Measurements from ENCODE around the gene S1PR3.

S1PR3 gene

DNA sequence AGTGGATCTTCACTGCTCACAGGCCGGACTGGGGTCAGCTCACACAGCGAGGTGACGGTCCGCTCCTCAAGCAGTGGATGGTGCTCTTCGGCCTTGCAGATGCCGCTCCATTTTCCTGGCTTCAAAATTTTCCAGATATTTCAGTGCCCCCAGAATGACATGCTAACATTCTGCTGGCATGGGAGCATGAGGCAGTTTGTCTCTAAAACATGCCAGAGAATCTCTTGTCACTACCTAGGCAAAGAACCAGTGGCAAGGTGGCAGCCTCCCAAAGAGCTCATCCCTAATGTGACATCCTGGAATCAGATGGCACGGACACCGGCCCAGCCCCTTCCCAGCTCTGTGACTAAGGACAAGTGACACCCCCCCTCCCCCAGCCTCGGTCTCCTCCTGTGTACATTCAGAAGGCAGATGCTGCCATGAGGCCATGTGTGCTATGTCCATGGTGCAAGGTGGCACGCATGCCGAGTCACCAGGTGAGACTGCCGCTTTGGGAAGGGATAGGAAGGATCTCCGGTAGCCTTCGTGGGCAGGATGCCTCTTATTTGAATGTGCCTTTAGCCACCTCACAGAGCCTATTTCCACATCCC lies 2.7 kb downstream of the S1PR3 start:
- no peak for DNase-seq

DNA sequence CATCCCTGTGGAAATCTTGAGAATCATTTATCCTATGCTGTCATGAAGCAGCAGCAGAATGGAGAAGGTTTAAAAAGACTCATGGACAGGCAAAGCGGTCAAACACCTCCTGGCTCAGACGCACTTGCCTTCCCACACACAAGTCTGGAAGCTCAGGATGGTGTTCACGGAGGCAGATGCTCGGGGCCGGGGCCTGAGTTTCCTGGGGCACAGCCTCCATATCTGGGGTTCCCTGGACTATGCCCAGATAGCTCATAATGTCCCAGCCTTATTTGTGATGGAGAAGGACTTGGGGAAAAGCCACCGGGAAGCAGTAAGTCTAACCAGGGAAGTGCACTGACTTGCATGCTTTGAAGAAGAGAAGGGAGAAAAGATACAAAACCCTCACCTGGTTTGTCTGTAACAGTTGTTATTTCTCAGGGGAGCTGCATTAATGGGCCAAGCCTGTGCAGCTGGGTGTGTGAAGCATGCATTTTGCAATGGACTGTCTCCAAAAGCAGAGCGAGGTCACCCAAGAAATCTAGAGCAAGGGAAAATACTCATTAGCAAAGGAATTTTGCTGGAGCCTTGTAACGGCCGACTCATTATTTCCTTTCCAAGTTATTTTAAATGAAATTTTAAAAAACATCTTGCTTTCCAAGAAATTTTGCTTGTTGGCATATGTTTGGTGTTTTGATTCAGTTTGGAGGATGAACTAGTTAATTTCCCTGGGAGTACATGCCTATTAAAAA lies 3.4 kb downstream of the S1PR3 start:
- no peak for DNase-seq

DNA sequence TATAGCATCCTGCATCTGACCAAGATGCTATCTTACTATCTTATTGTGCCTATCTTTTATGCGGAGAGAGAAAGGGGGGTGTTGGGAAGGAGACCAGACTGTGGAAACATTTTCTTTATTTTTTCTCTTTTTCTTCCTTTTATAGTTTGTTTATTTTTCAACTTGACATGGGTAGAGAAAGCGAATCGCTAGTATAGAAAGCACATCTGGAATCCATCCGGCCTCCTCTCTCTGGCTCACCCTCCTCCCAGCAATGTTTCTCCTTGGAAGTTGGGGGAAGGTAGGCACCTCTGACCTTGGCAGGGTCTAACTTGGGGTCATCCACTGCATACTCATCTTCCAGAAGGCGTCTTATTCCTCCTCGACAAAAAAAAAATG lies 3.9 kb downstream of the S1PR3 start:
- no peak for DNase-seq

DNA sequence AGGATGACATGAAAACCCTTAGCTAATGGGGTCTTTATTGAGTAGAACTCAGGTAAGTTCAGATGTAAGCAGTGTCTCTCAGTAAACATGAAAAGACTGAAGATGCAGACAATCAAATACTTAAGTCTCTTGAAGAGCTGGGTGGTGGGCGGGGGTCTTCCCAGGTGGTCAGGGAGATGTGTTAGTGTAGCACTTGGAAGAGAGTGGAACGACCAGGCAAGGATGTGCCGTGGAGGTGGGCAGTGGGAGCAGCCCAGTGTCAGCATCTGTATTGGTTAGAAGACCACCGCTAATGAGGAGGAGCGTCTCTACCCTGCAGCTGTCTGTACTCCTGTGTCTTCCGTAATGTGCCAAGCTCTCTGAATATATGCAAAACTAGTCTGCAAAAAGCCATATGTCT lies 4.4 kb downstream of the S1PR3 start:
- DNase-seq = no peak

DNA sequence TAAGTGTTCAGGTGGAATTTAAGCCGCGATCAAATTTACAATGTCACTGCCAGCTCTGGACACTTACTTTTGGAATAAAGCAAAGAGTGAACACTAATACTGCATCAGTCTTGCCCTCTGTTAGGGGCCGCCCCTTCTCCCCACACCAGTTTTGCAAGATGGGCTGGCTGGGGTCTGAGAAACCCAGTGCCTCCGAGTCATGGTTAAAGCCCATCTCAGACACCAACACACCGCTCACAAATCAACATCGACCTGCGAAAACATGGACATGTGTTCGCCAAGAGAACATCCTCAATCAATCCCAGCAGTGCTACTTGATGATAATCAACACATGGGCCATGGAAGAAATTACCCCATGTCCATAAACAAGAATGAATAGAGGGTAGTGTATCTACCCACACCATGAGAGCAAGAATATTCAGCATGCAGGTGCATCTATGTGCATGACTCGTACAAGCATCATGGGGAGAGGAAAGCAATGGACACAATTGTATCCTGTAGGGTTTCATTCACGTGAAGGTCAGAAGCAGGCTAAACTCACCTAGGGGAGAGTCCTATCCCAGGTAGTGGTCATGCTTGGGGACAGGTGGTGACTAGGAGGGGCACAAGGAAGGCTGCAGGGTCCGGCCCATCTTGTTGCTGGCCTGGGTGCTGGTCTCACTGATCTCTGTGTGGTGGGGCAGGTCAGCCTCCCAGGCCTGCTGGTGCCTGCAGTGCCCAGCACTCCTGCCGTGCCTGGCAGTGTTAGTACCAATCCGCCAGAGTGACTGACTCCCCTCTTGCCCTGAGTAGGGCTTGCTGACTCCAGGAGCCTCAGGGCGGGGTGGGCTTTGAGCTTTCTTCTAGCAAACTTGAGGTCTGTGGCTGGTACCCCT lies 5.0 kb downstream of the S1PR3 start:
- no peak for DNase-seq

DNA sequence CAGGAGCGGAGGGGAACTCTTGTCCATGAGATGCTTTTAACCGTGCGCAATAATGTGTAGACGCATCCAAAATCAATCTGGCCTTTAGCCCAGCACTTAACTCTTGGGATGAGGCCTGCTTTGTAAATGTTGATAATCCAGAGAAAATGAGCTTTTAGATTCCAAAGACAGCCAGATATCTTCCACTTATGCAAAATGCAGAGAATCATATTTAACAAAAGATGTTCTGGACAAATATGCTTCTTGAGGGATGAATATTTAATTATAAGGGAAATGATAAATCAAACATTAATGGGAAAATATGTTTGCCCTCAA lies 5.6 kb downstream of the S1PR3 start:
- DNase-seq = no peak

DNA sequence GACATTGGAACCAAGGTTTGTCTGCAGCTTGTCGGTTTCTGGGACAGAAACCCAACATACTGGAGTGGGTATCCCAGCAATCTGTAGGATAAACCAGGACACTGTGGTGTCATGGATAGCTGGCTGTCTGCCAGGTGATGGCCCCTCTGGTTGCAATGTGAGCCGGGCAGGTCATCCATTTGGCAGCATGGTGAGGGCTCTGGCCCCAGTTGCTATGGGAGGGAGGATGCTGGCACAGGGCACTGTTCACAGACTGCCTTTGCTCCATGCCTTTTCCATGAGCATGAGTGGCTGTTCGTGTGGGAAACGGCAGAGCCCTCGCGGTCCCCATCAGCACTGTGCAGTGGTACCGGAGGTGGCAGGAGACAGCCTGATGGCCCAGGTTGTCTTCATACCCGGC lies 6.4 kb downstream of the S1PR3 start:
- no peak for DNase-seq

DNA sequence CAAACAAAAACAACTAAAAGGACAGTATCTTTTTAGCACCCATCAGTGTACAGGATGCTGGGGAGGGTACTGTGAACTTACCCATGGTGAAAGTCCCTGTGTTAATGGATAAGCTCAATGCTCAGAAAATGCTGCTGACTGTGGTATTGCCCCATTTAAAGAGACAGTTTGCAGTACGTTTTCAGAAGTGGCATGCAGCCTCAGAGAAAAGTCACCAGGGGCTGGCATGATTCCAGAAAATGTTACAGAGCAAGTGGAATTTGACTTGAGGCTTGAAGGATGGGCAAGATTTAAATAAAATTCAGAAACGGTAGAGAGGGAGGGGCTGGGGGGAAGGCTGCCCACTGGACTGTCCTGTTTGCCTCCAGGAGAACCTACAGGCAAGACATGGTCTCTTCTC lies 7.2 kb downstream of the S1PR3 start:
- no peak for DNase-seq

DNA sequence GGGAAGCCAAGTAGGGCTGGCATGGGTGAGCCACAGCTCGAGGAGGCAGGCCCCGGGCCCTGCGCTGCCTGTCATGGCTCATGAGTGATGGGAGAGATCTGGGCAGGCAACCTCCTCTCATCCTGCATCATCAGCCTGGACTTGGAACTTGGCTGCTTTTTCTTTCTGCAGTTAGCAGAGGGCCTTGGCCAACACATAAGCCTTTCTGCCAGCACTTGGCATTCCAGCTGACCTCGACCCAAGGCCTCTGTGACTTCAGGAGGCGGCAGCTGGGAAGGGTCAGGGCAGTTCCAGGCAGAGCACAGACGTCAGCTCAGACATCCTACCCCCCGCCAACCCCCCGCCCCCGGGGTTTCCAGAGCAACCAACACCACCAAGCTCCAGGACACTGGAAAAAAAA lies 7.6 kb downstream of the S1PR3 start:
- no peak for DNase-seq

DNA sequence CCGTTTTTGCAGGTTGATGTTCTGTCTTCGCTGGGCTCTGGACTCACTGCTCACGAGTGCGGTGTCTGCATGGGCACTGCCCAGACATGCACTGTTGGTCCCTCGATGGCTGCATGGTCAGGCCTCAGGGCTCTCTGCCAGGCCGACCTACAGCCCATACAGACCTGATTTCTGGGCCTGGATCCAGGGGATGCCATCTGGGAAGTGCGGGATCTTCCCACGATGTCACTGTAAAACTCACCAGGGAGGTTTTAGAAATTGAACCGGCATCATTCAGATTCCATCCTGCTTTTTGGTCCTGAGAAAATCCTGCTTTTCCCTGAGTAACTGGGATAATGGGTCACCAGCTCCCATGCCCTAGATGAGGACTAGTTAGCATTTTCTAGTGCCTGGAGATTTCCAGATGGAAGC lies 9.1 kb downstream of the S1PR3 start:
- no peak for DNase-seq

DNA sequence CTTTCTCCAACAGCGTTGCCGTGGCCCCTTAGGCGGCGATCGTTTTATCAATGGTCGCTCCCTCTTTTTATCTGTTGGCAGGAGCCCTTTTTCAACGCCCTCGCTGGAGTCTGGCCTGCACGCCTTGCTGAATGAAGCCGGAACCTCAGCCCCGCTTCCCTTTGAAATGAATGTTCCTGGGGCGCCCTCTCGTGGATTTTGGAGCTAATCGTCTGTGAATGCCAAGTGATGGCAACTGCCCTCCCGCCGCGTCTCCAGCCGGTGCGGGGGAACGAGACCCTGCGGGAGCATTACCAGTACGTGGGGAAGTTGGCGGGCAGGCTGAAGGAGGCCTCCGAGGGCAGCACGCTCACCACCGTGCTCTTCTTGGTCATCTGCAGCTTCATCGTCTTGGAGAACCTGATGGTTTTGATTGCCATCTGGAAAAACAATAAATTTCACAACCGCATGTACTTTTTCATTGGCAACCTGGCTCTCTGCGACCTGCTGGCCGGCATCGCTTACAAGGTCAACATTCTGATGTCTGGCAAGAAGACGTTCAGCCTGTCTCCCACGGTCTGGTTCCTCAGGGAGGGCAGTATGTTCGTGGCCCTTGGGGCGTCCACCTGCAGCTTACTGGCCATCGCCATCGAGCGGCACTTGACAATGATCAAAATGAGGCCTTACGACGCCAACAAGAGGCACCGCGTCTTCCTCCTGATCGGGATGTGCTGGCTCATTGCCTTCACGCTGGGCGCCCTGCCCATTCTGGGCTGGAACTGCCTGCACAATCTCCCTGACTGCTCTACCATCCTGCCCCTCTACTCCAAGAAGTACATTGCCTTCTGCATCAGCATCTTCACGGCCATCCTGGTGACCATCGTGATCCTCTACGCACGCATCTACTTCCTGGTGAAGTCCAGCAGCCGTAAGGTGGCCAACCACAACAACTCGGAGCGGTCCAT lies 10.0 kb downstream of the S1PR3 start:
- DNase-seq = peak; percentile 72

DNA sequence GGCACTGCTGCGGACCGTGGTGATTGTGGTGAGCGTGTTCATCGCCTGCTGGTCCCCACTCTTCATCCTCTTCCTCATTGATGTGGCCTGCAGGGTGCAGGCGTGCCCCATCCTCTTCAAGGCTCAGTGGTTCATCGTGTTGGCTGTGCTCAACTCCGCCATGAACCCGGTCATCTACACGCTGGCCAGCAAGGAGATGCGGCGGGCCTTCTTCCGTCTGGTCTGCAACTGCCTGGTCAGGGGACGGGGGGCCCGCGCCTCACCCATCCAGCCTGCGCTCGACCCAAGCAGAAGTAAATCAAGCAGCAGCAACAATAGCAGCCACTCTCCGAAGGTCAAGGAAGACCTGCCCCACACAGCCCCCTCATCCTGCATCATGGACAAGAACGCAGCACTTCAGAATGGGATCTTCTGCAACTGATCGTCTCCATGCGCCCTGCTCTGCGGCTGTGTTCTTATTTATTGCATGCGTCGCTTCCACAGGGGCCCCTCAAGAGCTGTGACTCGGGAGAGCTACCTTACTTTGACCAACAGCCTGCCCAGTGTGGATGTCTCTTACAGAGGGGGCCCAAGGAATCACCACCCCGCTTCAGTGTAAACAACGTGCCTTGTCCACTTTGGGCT lies 10.8 kb downstream of the S1PR3 start:
- no peak for DNase-seq

DNA sequence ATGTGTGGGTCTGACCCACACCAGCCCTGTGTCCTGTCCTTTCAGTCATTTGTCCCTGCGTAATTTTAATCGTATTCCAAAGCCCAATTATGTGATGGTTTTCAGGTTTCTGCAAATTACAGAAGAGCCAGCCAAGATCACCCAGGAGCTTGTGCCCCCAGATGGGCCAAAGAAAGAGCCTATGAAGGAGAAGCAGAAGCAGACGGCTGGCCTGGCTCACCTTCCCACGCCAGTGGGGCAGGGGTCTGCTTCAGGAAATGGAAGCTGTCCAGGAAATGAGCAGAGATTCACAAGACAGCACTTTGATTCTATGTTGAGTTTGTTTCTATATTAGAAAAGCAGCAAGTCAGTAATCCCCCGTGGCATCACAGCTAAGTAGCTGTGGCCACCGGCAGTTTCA lies 11.7 kb downstream of the S1PR3 start:
- no peak for DNase-seq

DNA sequence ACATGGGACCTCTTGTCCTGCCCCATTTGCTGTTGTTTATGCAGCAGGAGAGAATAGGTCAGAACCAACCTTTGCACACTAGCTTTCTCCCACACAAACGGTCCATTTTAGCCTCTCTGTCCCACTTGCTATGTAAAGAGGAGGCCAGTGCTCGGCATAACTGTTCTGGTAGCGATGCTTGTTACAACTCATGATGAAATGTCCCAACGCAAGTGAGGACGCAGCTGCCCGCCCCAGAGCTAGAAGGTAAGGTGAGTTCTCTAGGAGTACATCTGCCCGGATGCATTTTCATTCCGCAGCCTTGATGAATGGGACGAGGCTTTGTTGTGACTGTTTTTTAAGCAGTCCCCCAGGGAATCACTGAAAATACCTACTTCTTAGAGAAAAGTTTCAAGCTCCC lies 14.1 kb downstream of the S1PR3 start:
- no peak for DNase-seq

DNA sequence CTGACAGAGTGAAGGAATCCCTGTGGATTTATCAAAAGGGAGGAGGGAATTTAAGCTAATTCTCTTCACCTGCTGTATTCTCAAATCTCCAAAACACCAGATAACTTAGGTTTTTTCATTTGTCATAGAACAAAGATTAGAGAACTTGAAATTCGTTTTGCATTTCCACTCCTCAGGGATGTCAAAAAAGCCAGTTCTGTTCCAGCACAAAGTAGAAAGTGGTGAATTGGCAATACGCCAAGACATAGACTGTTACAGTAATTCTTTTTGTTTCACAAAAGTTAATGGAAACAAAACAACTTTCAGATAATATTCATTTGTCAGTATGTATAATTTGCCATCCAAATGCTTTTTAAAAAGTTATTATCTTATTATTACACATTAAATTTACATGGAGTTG lies 15.0 kb downstream of the S1PR3 start:
- DNase-seq = no peak

DNA sequence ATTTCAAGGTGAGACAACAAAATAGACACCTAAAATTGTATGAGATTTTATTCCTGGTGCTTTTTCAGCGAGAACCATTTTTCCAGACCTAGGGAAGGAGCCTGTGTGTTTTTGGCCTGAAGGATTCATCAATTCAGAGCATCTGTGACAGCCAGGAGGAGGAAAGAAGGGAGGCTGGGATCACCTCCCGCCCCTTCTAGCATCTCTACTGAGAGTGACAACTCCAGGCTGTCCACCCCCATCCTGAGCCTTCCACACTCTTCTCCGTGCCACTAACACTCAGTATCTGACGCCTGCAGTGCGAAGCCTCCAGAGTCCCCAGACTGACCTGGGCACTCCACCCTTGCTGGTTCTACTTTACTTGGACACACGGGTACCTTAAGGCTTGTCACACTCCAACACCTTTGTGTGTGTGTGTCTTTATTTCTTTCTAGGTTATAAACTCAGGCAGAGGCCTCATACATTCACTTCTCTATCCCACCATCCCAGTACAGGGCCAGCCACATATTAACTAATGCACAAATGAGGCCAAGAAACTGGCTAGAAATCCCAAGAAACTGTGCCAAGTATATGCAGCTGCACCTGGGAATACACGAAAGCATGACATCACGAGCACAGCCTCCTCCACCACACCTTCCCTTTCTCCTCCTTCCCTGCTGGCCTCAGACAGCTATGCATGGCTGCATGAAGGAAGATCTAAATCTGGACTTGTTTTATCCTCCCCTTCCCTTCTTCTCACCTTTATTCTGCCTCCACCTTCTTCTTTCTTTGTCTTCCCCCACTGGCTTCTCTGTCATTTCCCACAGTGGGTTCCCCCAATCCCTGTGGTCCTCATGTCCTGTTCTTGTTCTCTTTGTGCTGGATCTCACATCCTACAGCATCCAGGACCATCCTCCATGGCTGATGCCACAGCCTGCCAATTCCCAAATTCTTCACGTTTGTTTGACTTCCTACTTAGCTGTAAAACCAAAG lies 16.0 kb downstream of the S1PR3 start:
- no peak for DNase-seq

DNA sequence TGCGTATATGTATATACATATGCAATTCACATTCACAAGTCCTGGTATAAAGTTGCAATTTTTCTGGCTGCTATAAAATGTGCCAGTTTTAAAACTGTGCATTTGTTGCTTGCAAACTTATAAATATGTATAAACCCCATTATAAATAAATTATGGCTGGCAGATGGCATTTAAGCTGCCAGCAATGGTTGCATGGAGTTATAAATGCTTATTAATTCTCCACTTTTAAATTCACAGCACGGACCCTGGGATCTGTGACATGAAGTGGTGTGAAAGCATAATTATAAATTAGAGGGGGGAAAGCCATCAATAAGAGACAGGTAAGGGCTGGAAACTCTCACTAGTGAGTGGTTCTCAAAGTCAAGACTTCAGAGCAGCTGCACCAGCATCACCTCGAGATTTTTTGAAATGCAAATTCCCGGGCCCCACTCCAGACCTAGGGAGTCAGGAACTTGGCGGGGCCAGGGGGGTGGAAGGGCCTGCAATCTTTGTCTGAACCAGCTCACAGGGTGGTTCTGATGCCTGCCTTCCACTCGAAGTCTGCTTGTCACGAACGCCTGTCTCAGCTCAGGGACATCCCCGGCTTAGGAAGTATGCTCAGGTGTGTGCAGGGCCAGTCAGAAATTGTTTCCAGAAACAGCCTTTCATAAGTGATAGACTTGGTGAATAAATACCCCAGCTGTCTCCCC lies 16.9 kb downstream of the S1PR3 start:
- DNase-seq = no peak

DNA sequence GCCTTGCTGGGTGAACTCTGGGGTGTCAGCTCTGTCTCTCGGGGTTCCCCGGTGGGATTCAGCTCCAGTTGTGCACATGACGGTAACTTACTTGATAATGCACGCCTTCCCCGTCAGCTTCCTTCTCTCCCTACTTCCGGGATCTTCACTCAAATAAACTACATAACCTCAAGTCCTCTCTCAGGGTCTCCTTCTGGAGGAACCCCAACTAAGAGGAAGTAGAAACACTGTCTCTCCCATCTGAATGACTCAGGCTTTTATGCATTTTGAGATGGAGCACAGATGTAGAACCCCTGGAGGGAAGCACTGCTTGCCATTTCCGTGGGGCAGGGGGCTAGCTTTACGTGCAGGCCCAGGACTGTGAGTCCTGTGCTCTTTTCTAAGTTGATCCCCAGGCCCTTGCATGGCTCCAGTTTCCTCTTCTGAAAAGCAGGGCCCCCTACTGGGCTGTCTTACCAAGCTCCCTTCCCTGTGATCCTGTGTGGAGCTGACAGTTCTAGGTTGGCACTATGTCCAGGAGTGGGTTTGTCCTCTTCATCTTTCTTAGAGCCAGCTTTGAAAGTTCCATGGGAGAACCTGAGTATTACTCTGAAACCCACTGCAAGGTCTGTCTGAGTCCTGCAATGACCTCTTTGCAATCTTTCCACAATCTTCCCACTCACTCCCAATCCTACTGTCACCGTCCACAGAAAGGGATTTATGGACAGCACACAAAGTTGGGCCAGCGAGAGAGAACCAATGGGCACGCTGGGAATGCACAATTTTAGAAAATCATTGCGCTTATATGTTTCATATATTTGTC lies 17.7 kb downstream of the S1PR3 start:
- DNase-seq = no peak

DNA sequence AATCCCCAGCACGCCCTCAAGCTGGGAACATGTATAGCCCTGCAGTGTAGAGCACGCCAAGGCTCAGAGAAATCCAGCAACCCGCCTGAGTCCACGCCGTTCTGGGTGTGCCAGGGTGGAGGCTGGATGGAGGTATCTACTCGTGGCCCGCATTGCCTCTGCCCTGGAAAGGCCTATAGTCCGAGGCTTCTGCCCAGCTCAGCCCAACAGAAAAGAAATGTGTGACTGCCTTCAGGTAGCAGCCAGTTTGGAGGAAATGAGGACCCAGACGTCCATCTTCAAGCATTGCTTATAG lies 18.2 kb downstream of the S1PR3 start:
- no peak for DNase-seq

DNA sequence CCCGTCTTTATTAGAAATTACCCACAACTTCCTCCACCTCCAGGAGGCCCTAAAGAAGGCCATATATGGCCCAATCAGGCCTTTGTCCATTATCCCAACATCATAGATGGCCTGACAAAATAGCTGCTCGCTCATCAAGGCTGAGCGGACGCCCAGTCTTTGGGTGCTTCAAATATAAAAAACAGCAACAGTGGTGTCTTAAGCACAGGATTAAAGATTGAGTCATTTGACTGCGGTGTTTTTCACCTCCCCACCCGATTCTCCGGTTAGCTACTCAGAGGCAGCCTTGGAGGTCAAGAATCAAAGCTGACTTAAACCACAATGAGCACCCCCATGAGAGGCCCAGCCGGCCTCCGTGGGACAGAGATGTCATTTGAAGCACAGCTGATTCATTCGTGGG lies 18.8 kb downstream of the S1PR3 start:
- DNase-seq = no peak
